ENCODE measurements around the gene EPS8. TPM values are rescaled to one million over a fixed set of nuclear protein-coding genes. Genes with fewer than 3 reads are reported as not detected.
A peak's percentile ranks its signal among the peaks of the same experiment; 100 is the strongest.

EPS8 gene
- total RNA-seq, 1 donor from 2014 or later: 117 TPM

GRCh38 chr12:15801770-15802744 lies 12.9 kb upstream of the EPS8 start:
- ATAC-seq (no peak), DNase-seq (ENCODE audit: low spot score) (no peak)
- intact Hi-C loops (cut with DNase I): no loop called here

- intact Hi-C loops (cut with DNase I): no loop called here
- no peak for ATAC-seq
- no peak for DNase-seq (ENCODE audit: low spot score)
Observed at GRCh38 chr12:15800278-15800677, 11.1 kb upstream of the EPS8 start.

- ATAC-seq: no peak
- intact Hi-C loops (cut with DNase I): no loop called here
- DNase-seq (ENCODE audit: low spot score): no peak
Observed at GRCh38 chr12:15797818-15798217, 8.6 kb upstream of the EPS8 start.

GRCh38 chr12:15796493-15797141 lies 7.4 kb upstream of the EPS8 start:
- intact Hi-C loops (cut with DNase I): no loop called here
- DNase-seq (ENCODE audit: low spot score): no peak
- no peak for ATAC-seq

- DNase-seq (ENCODE audit: low spot score) (no peak), ATAC-seq (no peak)
Observed at GRCh38 chr12:15794836-15795235, 5.6 kb upstream of the EPS8 start.

GRCh38 chr12:15794196-15794595 lies 5.0 kb upstream of the EPS8 start:
- ATAC-seq: no peak
- intact Hi-C loops (cut with DNase I): no loop called here
- no peak for DNase-seq (ENCODE audit: low spot score)

More at GRCh38 chr12:15794836-15795235, 5.6 kb upstream of the EPS8 start:
- intact Hi-C loops (cut with DNase I): no loop called here

- intact Hi-C loops (cut with DNase I): no loop called here
- DNase-seq (ENCODE audit: low spot score) (no peak), ATAC-seq (peak; percentile 47)
Observed at GRCh38 chr12:15788233-15789219, 662 bp downstream of the EPS8 start.

GRCh38 chr12:15787778-15788177 lies 1.4 kb downstream of the EPS8 start:
- ATAC-seq: no peak
- no peak for DNase-seq (ENCODE audit: low spot score)
- intact Hi-C loops (cut with DNase I): no loop called here

GRCh38 chr12:15786772-15787171 lies 2.4 kb downstream of the EPS8 start:
- intact Hi-C loops (cut with DNase I): no loop called here
- DNase-seq (ENCODE audit: low spot score) (no peak), ATAC-seq (no peak)

GRCh38 chr12:15783288-15783687 lies 5.9 kb downstream of the EPS8 start:
- ATAC-seq: no peak
- intact Hi-C loops (cut with DNase I): no loop called here
- DNase-seq (ENCODE audit: low spot score): no peak

- no peak for ATAC-seq
- intact Hi-C loops (cut with DNase I): no loop called here
Observed at GRCh38 chr12:15782667-15783066, 6.5 kb downstream of the EPS8 start.

GRCh38 chr12:15779925-15780324 lies 9.3 kb downstream of the EPS8 start:
- intact Hi-C loops (cut with DNase I): no loop called here
- DNase-seq (ENCODE audit: low spot score) (no peak), ATAC-seq (no peak)

More at GRCh38 chr12:15782667-15783066, 6.5 kb downstream of the EPS8 start:
- no peak for DNase-seq (ENCODE audit: low spot score)

- no peak for DNase-seq (ENCODE audit: low spot score)
- ATAC-seq: no peak
- intact Hi-C loops (cut with DNase I): no loop called here
Observed at GRCh38 chr12:15778126-15778525, 11.1 kb downstream of the EPS8 start.

- no peak for ATAC-seq
- intact Hi-C loops (cut with DNase I): no loop called here
- DNase-seq (ENCODE audit: low spot score): no peak
Observed at GRCh38 chr12:15777355-15778012, 11.7 kb downstream of the EPS8 start.

- DNase-seq (ENCODE audit: low spot score): no peak
- intact Hi-C loops (cut with DNase I): no loop called here
- no peak for ATAC-seq
Observed at GRCh38 chr12:15776532-15776931, 12.7 kb downstream of the EPS8 start.

- intact Hi-C loops (cut with DNase I): no loop called here
- DNase-seq (ENCODE audit: low spot score): no peak
- peak; percentile 68 for ATAC-seq
Observed at GRCh38 chr12:15774819-15775218, 14.4 kb downstream of the EPS8 start.

GRCh38 chr12:15772405-15773018 lies 16.7 kb downstream of the EPS8 start:
- ATAC-seq (no peak), DNase-seq (ENCODE audit: low spot score) (no peak)
- intact Hi-C loops (cut with DNase I): no loop called here

- intact Hi-C loops (cut with DNase I): no loop called here
- ATAC-seq (no peak), DNase-seq (ENCODE audit: low spot score) (no peak)
Observed at GRCh38 chr12:15770581-15770980, 18.6 kb downstream of the EPS8 start.
